ENCODE data around the gene ARV1.

ARV1 gene

GRCh38 chr1:230943048-230943593, 35.8 kb upstream of the ARV1 start:
- Histone ChIP-seq H3K4me1 (ENCODE audit: low read depth, poor library complexity, severe bottlenecking) (no peaks in the 10 kb centered on the region), H2AFZ (ENCODE audit: low read depth) (no peak overlapping the region), H3K36me3 (ENCODE audit: insufficient read depth) (no peaks in the 10 kb centered on the region), H3K4me3 (IDR thresholded peaks at IDR 0.05; ENCODE audit: insufficient read depth, low read depth, low read length) (no peak overlapping the region), H3K27ac (no peak overlapping the region), H3K4me2 (no peak overlapping the region), H3K27me3 (ENCODE audit: insufficient read depth, low read depth) (no peaks in the 10 kb centered on the region), H3K79me2 (ENCODE audit: insufficient read depth, low read depth) (no peaks in the 10 kb centered on the region), H3K9ac (no peak overlapping the region), H4K20me1 (ENCODE audit: insufficient read depth) (no peaks in the 10 kb centered on the region)
- TF ChIP-seq CTCF (conservative IDR thresholded peaks at IDR 0.05; ENCODE audit: low read depth, low read length), result no peak

GRCh38 chr1:230948301-230948700, 30.6 kb upstream of the ARV1 start:
- Histone ChIP-seq H4K20me1 (ENCODE audit: insufficient read depth) (no peaks in the 10 kb centered on the region), H3K4me2 (no peak overlapping the region), H3K4me1 (ENCODE audit: low read depth, poor library complexity, severe bottlenecking) (no peaks in the 10 kb centered on the region), H3K27me3 (ENCODE audit: insufficient read depth, low read depth) (no peaks in the 10 kb centered on the region), H3K79me2 (ENCODE audit: insufficient read depth, low read depth) (no peaks in the 10 kb centered on the region), H3K9ac (no peak overlapping the region), H3K4me3 (IDR thresholded peaks at IDR 0.05; ENCODE audit: insufficient read depth, low read depth, low read length) (no peak overlapping the region), H2AFZ (ENCODE audit: low read depth) (no peak overlapping the region), H3K27ac (no peak overlapping the region), H3K36me3 (ENCODE audit: insufficient read depth) (no peaks in the 10 kb centered on the region)
- no peak for TF ChIP-seq CTCF (conservative IDR thresholded peaks at IDR 0.05; ENCODE audit: low read depth, low read length)

- Histone ChIP-seq H3K4me1 (ENCODE audit: low read depth, poor library complexity, severe bottlenecking) (no peaks in the 10 kb centered on the region), H3K4me3 (IDR thresholded peaks at IDR 0.05; ENCODE audit: insufficient read depth, low read depth, low read length) (no peak overlapping the region), H3K4me2 (no peak overlapping the region), H3K36me3 (ENCODE audit: insufficient read depth) (no peaks in the 10 kb centered on the region), H3K27me3 (ENCODE audit: insufficient read depth, low read depth) (no peaks in the 10 kb centered on the region), H3K9ac (no peak overlapping the region), H3K79me2 (ENCODE audit: insufficient read depth, low read depth) (no peaks in the 10 kb centered on the region), H4K20me1 (ENCODE audit: insufficient read depth) (no peaks in the 10 kb centered on the region), H3K27ac (no peak overlapping the region), H2AFZ (ENCODE audit: low read depth) (no peak overlapping the region)
- no peak for TF ChIP-seq CTCF (conservative IDR thresholded peaks at IDR 0.05; ENCODE audit: low read depth, low read length)
Measured at GRCh38 chr1:230948903-230949302, 30.0 kb upstream of the ARV1 start.

- H3K36me3 ChIP-seq (ENCODE audit: insufficient read depth), result no peaks in the 10 kb centered on the region
- H3K4me3 ChIP-seq (IDR thresholded peaks at IDR 0.05; ENCODE audit: insufficient read depth, low read depth, low read length), result no peak overlapping the region
- H3K4me2 ChIP-seq, result no peak overlapping the region
- H3K9ac ChIP-seq, result no peak overlapping the region
- no peak overlapping the region for H3K27ac ChIP-seq
- H3K27me3 ChIP-seq (ENCODE audit: insufficient read depth, low read depth), result no peaks in the 10 kb centered on the region
- H3K79me2 ChIP-seq (ENCODE audit: insufficient read depth, low read depth), result no peaks in the 10 kb centered on the region
- H3K4me1 ChIP-seq (ENCODE audit: low read depth, poor library complexity, severe bottlenecking), result no peaks in the 10 kb centered on the region
- no peak for TF ChIP-seq CTCF (conservative IDR thresholded peaks at IDR 0.05; ENCODE audit: low read depth, low read length)
- no peak overlapping the region for H2AFZ ChIP-seq (ENCODE audit: low read depth)
- H4K20me1 ChIP-seq (ENCODE audit: insufficient read depth), result no peaks in the 10 kb centered on the region
Measured at GRCh38 chr1:230950404-230950803, 28.5 kb upstream of the ARV1 start.
